HG03354 (cell line): ENCODE measurements around the gene MMP2.
A peak's percentile ranks its signal among the peaks of the same experiment; 100 is the strongest.

Source experiments
- ATAC-seq: cut with Tn5 transposase; IDR thresholded peaks from one replicate; pipeline ENCODE4 v1.9.1; 2021; ENCODE audit warnings: mild to moderate bottlenecking; ENCODE audit not compliant: unreplicated experiment, poor library complexity, severe bottlenecking

Gene MMP2

DNA sequence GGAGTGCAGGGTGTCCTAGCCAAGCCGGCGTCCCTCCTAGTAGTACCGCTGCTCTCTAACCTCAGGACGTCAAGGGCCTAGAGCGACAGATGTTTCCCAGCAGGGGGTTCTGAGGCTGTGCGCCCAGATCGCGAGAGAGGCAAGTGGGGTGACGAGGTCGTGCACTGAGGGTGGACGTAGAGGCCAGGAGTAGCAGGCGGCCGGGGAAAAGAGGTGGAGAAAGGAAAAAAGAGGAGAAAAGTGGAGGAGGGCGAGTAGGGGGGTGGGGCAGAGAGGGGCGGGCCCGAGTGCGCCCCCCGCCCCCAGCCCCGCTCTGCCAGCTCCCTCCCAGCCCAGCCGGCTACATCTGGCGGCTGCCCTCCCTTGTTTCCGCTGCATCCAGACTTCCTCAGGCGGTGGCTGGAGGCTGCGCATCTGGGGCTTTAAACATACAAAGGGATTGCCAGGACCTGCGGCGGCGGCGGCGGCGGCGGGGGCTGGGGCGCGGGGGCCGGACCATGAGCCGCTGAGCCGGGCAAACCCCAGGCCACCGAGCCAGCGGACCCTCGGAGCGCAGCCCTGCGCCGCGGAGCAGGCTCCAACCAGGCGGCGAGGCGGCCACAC, at the start of gene MMP2:
TSS of gene MMP2 (plus strand) at position 372 of the 603 bp plus-strand sequence. CDS start 282 bp downstream, outside the sequence.
- ATAC-seq, result no peak

DNA sequence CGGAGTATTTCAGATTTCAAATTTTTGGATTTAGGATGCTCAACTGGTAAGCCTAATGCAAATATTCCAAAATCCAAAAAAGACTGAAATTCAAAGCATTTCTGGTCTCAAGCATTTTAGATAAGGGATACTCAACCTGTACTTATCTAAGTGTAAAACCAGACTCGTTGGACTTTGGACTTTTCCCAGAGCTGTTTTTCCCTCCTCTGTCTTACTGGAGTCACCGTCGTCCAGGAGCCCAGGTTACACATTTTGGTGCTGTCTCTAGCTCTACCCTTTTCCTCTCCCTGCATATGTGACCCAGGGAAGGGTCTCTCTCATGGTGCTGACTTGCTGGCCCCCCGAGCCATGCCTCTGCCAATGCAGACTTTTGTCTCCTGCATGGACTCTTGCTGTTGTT, 46.0 kb upstream of the MMP2 start:
- ATAC-seq, result no peak

DNA sequence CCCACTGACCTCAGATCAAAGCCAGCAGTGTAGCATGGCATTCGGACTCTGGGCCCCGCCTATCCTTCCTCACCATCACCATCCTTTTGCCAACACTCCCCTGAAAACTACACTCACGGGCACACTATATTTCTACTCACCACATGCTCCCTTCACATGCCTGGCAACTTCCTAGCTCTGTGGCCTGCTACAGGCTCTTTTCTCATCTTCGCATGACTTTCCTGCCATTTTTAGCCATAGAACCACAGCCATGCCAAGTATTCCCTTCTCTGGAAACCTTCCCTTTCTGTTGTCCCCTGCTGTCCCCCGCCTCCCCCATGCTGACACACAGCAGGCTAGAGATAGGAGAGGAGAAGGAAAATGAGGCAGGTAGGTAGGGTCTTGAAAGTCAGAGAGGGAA, 45.5 kb upstream of the MMP2 start:
- ATAC-seq, result no peak

DNA sequence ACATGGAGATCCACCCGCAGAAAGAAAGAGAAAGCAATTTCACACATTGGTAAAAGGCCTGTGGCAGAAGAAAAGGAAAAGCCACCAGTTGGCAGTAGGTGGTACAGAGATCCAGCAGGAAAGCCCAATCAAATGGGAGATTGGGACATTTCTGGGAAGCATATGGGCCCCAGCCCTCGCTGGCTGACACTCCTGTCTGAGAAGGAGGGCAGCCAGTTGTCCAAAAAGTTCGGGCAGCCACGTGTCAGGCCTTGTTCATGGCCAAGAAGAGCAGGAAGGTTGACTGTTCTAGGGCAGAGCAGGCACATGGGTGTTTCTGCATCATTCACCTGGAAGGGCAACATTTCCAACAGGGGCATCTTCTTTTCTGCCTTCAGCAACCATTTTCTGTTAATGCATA, 45.0 kb upstream of the MMP2 start:
- no peak for ATAC-seq

DNA sequence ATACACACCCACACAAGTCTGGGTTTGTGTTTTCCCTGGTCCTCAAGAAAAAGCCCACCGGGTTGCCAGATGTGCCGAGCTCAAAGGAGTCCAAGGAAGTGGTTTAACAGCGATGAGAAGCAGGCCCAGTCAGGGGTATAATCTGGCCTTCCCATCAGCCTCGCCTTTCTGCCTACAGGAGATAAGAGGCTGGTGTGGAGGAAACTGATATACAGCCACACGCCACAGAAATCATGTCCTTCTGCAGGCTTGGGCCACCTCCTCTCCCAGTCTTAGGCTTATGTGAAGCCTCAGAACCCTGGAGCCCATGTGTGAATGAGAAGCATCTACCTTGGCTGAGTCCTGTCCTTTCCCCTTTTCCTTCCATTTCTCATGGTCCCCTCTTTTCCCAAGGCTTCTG, 43.6 kb upstream of the MMP2 start:
- no peak for ATAC-seq

DNA sequence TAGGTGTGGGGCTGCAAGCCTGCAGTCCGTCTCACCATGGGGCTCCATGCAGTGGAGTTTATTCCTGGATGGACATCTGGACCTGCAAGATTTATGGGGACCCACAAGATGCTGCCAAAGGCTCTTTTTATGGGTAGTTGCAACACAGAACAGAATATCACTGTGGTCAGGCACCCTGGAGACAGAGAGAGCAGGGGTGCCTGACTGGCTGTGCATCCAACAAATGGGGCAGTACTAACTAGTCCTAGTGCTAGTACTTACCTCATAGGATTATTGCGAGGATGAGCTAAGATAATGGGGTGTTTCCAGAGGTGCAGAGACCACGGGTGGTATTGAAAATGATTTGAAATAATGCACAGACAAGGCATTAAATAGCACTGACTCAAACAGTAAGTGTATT, 42.4 kb upstream of the MMP2 start:
- no peak for ATAC-seq

DNA sequence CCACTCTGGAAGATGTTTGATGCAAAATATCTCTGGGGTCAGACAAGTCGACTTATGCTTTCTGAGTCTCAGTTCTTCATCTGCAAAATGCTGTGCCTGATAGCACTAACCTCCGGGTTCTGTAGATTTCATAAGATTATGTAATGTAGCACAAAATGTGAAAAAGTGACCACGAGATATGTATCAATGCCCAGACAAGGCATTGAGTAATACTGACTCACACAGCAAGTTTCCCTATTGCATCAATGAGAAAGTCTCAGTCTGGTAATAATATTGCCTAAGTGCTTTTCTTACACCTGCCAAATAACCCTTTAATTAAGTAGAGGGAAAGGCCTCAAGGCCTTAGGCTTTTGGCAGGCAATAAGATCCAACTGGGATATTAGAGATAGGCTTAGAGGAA, 41.4 kb upstream of the MMP2 start:
- no peak for ATAC-seq

DNA sequence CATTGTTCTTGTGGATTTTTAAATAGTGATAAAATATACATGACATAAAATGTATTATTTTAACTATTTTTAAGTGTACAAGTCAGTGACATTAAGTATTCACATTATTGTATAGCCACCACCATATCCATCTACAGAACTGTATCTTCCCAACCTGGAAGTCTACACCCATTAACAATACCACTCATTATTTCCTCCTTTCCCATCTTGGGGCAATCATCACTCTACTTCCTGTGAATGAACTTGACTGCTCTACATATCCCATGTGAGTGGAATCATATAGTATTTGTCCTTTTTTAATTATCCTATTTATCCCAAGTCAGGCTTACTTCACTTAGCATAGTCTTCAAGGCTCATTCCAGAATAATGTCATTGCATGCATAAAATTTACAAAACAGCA, 40.7 kb upstream of the MMP2 start:
- no peak for ATAC-seq

DNA sequence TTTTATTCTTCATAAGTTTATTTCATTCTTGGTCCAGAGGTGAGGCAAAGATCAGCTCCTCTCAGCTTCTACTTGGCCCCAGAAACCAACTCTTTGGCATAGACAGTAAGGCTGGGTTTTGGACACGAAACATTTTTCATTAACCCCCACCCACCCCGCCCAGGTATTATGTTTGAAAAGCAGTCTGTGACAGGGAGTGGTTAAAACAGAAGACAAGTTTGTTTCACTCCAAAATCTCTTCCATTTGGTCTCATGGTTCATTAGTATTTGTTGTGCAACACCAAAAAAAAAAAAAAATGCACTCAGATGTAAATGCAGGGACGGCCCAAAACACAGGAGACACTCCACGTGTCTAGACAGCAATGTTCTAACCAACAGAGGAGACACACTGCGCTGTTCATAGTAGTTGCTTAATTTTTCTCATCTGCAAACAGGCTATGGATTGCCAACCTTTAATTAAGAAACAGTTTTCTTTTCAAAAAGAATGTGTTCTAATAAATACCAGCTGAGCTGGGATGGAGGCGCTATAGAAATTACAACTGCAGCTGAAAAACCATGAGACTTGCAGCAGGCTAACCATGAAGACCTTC, 39.8 kb upstream of the MMP2 start:
- ATAC-seq, result no peak

DNA sequence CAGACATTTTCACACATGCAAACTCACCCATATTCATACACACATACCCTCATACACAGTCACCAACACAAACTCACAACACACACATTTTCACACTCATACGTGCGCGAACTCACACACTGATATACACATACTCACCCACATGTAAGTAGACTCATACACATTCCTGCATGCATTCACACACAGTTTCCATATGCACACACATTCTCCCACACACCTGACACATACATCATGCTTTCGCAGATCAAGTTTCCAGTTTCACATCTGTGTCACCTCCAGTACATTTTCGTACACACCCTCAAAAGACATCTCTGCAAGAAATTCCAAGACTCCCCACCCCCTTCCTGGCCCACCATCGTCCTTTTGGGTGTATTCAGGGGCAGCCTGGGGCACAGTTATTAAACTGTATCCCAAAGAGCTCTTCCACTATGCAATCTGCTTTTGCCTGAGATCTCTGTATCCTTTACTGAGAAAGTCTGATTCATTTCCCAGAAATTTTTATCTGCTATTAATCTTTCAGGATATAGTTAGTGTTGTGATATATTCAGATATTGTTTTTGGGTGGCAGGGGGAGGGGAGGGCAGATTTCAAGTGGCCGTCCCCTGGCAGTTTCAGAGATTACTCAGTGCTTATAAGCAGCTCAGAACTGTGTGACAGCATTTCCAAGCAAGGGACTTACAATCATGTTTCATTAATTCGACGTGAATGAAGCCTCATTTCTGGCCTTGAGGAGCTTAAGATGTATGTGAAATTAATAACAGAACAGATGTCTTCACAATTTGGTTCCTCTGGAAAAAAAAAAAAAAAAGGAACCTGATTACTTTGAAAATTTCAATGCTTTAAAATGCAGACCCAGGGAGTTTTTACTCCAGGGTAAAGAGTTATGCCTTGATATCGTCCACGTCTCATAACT, 35.3 kb upstream of the MMP2 start:
- ATAC-seq, result no peak

DNA sequence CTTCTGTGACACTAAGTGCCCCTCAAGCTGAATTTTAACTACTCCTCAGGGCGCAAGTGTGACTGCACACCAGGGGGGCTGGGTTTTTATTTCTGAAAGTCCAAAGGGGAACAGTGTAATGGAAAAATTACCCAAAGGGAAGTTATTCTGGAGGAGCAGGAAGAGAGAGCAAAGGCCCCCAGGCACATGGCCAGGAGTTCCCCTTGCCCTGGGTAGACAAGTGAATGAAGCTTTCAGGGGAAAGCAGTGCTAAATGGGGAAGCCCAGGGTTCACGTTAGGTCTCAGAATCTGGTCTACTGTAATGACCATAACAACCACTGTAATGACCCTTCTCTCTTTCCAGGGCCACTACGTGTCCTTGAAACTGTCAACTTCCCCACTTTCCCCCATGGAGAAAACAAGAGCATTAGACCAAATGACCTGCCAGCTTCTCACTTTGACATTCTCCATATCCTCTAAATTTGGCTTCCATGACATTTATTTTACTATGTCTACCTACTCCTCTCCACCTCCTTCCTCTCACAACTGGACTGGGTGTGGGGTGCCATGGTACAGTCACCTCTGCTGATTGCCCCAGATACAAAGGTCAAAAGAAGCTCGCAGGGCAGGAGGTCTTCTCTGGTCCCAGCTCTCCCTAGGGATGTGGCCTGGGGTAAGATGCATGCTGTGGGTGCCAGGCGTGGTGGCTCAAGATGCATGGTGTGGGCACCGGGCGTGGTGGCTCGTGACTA, 34.1 kb upstream of the MMP2 start:
- no peak for ATAC-seq

DNA sequence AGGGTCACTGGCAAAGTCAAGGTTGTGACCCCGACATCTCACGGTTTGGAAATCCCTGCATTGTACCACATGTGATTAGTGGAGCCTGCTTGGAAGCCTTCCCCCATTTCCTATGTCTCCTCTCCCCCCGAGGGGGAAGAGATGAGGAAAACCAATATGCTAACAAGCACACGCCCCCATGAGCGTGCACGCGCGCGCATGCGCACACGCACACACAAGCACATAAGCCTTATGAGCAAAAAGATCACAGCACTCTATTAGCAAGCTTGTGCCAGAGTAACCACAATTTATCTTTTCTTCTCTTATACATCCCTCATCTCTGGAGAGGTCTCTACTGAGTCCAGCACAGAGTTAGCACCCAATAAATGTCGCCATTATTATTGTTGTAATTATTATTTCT, 31.8 kb upstream of the MMP2 start:
- no peak for ATAC-seq

DNA sequence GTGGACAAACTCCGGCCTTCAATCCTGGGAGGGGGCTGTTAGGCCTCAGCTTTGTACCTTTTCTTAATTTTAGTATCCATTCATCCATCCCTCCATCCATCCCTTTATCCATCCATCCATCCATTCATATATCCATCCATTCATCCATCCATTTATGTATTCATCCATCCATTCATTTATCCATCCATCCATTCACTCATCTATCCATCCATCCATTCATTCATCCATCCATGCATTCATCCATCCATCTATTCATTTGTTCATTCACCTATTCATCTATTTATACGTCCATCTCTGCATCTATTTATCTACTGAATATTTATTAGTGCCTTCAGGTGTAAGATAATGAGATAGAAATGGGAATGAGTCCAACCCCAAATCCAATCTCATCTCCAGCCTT, 26.0 kb upstream of the MMP2 start:
- ATAC-seq, result no peak

DNA sequence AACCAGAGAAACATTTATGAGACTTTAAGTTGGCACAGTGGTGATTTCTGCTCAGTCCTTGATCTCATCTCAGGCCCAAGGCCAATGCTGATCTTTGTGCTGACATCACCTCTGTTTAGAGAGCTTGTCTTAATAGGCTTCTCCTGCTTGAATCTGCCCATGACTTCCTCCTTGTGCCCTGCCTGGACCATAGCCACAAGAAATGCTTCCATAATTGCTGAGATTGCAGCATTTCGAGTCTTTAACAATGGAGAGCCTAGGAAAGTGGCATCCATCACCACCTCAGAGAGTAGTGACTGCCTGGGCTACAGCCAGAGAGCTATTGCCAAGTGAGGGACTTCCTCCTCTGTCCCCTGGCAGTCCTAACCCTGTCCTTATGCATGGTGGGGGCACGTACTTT, 25.1 kb upstream of the MMP2 start:
- no peak for ATAC-seq

DNA sequence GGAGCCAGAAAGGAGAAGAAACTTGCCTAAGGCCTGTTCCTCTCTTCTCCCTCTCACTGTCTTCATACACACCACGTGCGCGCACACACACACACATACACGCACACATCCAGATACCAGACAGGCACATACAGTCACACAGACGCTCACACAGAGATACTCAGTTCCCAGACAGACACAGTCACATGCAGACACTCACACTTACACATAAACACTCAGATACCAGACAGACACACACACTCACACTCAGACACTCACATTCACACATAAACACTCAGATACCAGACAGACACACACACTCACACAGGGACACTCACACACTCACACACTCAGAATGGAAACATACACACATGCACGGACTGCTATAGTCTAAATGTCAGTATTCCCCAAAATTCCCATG, 24.1 kb upstream of the MMP2 start:
- no peak for ATAC-seq

DNA sequence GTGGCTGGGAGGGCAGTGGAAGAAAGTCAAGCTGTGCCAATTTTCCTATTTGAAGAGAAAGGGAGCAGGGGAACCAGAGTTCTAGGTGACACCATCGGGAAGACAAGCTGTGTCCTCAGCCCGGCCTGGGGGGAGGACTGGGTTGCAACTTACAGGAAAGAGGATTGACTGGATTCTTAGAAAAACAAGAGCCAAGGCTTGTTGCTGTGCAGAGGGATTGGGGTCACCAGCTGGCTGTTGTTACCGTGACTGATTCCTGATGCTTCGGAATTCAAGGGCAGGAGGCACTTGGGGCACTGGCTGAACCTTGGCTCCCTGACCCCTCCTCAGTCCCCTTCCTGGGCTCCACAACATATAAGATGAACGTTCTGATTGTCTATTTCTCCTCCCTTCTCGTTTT, 16.8 kb upstream of the MMP2 start:
- ATAC-seq, result no peak

DNA sequence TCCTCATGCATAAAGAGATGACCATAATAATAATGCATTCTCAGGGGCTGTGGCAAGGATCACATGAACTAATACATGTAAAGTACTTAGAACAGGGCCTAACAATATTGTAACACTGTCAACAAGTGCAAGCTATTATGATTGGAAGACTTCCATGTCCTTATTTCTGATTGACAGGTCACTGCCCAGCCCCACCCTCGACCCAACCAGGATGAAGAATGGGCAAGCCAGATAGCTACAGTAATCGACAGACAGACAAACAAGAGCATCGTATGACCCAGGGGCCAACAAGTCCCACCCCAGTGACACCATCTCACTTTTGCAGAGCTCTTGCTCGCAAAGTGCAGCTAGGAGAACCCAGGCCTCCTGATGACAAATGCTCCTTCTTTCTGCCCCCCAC, 14.6 kb upstream of the MMP2 start:
- ATAC-seq, result no peak

DNA sequence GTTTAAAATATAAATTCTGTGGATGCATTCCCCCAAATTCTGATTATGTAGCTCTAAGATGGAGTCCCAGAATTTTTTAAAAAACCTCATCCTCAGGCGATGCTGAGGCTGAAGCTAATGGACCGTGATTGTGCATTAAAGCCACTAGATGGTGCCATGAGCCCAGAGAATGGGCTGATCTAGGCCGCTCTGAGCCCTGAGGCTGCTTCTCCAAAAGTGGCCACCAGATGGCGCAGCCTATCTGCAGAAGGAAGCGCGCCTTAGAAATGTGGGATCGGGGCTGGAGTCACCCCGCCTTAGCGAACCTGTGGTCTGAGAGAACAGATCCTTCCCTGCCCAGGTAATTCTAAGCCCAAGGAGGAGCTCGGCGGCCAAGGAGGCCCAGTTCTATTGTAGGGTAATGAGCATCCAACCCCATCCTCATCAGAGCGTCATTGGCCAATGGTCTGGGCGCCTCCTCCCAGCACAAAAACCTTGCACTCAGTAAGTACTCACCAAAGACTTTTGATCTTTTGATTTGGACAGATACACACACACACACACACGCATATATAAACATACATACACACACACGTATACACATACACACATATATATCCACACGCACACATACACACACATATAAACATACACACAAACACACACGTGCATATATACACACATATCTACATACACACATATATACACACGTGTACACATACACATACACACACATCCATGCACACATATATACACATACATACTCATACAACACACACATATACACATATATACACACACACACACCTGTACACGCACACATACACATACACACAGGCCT, 13.7 kb upstream of the MMP2 start:
- peak; percentile 97 for ATAC-seq

DNA sequence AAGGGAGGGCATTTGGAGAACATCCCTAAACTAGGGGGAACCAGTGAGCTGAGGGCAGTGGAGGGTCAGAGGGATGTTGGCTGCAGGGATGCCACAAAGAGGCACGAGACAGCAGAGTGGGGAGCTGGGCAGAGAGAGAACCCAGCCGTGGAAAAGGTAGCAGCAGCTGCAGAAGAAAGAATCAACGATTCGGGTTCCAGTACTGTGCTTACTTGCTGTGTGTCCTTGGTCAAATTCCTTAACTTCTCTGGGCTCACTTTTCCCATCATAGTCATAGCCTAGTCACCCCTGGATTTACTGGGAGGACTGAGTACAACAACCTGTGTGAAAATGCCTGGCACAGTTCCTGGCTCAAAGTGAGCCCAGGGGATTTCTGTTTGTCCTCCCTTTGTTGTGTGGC, 12.8 kb upstream of the MMP2 start:
- no peak for ATAC-seq

DNA sequence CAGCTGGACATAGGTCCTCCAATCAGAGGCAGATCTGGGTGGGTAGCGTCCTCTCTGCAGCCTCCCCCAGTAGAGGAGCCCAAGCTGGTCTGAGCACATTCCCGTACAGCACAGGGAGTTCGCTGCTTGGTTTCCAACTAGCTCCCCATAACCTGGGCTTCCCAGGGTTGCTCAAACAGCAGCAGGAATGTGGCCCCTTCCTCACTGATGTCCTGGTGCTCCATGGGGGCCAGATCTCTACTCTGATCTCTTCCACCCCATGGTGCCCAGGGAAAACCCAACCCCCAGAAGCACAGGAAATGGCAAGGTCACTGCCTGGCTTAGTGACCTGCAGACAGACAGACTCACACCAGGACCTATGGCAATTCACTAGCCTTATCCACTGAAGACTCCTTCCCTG, 11.1 kb upstream of the MMP2 start:
- ATAC-seq, result no peak
